NT2/D1 (cell line): ENCODE measurements around the gene SRRM4.

ENCODE experiments used
- SUZ12 ChIP-seq: IDR thresholded peaks from 2 replicates; pipeline ENCODE4 v1.6.1; 2011; ENCODE audit not compliant: insufficient read length, insufficient read depth; ENCODE audit errors: extremely low read depth
- ZNF274 ChIP-seq: IDR thresholded peaks from 2 replicates; pipeline ENCODE4 v1.6.1; 2011; ENCODE audit warnings: mild to moderate bottlenecking, low read depth, low read length

DNA sequence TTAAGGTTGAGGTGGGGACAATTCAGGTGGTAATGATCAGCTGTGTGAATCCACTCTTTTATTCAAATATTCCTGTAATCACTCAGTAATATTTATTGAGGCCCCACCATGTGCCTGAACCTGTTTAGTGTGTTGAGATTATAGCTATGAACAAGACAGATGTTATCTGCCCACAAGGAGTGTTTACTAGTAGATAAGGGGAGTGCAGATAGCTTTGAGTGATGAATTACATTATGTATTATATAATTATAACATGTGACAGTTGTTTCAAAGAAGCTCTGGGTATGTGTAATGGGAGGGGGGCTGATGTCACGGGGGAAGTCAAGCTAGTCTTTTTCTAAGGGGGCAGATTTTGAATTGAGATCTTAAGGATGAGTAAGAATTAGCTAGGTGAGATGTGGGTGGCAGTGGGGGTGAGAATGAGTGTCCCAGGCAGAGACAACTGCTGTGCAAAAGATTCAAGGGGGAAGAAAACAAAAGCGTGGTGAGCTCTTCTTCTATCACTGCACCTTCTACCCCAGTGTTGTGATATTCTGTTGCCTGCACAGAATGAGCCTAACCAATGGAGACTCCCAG, 21.3 kb upstream of the SRRM4 start:
- TF ChIP-seq ZNF274 (no peak), SUZ12 (no peak)
